Activated CD8-positive, alpha-beta memory T cell treated with anti-CD3 and anti-CD28 coated beads, Interleukin-2, amount 50 U/mL, for 1 hour (primary cell): ENCODE results near the gene KIAA1217.

Experiments
- DNase-seq: peaks from one replicate; pipeline ENCODE4 v3.0.0-alpha.2; 2020; ENCODE audit errors: extremely low read depth

The KIAA1217 gene

DNA sequence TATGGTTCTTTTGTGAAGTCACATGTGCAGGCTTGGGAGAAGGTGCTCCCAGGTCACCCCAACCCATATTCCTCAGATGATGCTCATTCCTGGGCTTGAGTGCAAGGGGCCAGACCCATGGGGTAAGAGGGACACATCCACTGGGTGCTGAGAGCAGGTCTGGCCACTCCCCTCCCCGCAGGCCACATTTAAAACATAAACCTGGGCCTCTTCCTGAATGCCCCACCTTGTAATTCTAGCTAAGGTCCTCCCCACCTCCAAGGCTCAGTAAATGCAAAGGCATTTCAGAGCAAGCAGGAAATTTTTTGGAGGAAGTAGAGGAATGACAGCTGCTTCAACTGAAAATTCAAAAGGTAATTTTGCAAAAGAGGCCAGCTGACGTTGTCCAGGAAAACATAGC, 342.2 kb downstream of the KIAA1217 start:
- DNase-seq, result no peak

GRCh38 chr10:24552346-24553016, 343.5 kb downstream of the KIAA1217 start:
- DNase-seq, result no peak

GRCh38 chr10:24553051-24553612, 344.2 kb downstream of the KIAA1217 start:
- DNase-seq, result no peak

- no peak for DNase-seq
Measured at GRCh38 chr10:24554036-24554435, 345.1 kb downstream of the KIAA1217 start.

GRCh38 chr10:24556126-24556749, 347.3 kb downstream of the KIAA1217 start:
- DNase-seq, result no peak

DNA sequence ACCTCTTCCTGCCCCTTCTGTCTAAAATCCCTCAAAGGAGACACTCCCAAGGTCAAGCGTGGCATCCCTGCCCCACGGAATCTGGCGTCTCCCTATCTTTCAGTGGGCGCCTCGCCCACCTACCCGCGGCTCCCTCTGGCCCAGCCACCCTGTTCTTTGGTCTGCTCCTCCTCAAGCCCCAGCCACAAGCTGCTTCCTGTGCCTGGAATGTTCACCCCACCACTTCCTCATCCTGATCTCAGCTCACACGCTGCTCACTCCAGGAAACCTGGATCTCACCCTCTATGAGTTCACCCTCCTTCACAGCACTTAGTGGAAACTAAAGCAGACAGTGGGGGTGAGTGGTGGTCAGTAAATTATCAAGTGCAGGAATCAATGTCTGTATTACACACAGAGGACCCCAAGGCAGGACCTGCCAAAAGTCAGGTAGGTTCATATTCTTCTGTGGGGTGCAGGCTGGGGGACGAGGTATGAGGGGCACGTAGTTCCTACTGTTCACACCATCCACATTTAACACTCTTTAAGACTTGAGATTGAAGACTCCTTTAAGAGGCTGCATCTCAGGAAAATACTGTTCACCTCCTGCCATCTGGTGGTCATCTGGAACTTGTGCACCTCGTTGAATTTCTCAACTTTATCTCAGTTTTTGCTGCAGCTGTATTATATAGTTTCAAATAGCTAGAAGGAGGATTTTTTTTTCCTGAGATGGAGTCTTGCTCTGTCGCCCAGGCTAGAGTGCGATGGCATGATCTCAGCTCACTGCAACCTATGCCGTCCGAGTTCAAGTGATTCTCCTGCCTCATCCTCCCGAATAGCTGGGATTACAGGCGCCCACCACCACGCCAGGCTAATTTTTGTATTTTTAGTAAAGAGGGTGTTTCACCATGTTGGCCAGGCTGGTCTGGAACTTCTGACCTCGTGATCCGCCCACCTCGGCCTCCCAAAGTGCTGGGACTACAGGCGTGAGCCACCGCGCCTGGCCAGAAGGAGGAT, 348.1 kb downstream of the KIAA1217 start:
- no peak for DNase-seq

DNA sequence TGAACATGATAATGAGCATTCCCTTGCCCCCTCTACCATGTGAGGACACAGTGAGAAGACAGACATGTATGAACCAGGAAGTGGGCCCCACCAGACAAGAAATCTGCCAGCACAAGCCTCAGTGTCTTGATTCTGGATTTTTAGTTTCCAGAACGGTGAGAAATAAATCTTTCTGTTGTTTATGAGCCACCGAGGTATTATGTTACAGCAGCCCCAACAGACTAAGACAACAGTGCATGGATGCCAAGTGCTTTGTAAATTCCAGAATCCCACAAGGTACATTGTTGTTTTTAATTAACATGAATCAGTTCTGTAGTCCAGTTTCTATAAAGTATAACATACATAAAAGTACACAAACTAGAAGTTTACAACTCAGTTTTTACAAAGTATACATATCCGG, 352.5 kb downstream of the KIAA1217 start:
- no peak for DNase-seq

- DNase-seq, result no peak
Measured at GRCh38 chr10:24568042-24568441, 359.1 kb downstream of the KIAA1217 start.

- no peak for DNase-seq
Measured at GRCh38 chr10:24569330-24569796, 360.4 kb downstream of the KIAA1217 start.

DNA sequence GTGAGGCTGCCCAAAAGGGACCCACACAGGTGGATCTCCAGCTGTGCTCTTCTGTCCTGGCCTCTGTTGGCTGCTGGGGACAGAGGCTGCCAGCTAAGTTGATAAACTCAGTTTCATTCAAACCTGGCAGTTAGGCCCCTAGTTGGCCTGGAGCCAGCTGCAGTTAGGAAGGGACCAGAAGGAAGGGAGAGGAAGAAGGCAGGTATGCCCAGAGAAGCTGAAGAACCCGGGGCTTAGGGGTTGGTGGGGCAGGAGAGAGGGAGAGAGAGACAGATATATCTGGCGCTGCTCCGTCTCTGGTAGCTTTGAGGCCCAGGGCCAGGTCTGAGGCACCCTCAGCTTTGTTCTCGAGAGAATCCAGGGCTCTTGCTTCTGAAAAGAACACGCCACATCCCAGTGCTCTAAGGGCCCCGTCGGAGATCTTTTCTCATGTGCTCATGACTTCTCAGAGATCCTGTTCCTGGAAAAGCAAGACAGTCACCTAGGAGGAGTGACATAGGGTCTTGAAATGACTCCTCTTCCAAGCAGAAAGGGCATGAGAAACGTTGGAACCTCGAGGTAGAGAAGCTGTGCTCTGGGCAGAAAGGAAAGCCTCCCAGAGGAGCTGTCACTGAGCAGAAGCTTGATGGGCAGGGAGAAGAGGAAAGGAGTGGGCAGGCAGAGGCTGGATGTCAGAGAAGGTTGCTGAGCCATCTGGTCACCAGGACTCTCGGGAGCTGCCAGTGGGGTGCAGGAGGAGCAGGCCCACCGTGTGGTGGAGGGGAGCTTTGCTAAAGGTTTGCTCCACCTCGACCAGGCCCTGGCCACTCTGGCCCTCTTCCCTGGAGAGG, 361.1 kb downstream of the KIAA1217 start:
- DNase-seq, result no peak

DNA sequence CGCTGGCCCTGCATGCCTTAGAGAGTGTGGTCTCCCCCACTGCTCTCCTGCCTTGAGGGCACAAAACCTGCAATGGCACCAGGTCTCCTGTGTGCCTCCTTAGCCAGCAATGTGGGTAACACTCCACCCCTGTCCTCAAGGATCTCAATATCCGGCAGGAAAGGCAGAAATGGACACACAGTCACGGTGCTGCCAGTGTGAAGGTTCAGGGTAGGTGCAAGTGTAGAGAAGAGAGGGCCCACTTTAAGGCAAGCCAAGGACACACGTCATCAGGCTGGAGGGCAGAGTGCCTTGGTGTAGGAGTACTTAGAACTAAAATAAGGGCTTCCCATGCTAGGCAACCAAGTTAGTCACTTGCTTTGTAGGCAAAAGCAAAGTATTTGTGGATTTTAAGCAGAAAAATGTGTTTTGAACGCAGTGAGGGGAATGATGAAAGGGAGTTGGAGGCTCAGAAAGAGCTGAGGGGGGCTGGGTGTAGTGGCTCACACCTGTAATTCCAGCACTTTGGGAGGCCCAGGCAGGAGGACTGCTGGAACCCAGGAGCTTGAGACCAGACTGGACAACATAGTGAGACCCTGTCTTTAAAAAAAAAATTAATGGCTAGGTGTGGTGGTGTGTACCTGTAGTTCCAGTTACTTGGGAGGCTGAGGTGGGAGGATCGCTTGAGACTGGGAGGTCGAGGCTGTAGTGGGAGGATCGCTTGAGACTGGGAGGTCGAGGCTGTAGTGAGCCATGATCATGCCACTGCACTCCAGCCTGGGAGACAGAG, 361.9 kb downstream of the KIAA1217 start:
- no peak for DNase-seq

GRCh38 chr10:24571870-24572450, 363.0 kb downstream of the KIAA1217 start:
- no peak for DNase-seq

DNA sequence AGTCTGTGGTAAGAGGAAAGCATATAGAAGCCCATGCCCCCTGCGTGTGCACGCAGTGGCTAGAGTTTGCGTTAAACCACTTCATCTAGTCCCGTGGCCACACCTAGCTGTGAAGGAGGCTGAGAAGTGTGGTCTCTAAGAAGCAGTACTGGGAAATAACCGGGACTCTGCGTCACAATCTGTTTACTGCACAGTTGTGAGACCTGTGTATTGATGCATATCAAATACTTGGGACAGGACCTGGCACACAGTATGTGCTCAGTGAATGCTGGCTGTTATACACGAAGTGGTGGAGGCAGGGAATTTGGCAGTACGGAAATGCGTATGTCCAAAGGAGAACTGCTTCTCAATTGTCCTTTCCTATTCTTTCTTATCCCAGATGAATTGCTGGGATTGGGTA, 365.2 kb downstream of the KIAA1217 start:
- no peak for DNase-seq

DNA sequence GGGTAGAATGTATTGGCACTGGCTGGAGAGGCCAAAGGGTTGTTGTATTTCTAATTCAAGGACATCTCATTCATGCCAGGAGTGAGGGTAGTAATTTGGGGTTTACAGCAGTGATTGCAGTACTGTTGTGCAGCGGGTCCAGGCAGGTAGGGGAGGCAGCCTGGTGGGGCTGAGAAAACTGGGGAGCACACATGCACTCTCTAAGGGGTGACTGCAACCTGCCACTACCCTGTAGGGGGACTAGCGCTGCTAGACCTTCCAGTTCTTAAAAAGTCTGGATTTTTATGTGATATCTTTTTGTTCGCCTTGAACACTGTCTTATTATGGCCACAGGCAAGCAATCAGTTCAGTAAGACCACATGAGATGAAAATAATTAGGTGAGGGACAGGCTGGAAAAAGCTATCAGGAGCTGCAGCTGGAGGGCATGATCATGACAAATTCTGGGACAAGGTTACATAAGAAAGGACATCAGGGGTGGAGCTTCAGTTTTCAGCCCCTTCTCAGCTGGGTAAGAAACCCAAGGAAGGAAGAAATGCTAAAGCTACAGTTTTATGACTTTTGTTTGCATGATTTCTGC, 365.7 kb downstream of the KIAA1217 start:
- DNase-seq, result no peak

GRCh38 chr10:24575481-24576002, 366.6 kb downstream of the KIAA1217 start:
- DNase-seq, result no peak

- DNase-seq, result no peak
Measured at GRCh38 chr10:24579448-24579847, 370.5 kb downstream of the KIAA1217 start.

DNA sequence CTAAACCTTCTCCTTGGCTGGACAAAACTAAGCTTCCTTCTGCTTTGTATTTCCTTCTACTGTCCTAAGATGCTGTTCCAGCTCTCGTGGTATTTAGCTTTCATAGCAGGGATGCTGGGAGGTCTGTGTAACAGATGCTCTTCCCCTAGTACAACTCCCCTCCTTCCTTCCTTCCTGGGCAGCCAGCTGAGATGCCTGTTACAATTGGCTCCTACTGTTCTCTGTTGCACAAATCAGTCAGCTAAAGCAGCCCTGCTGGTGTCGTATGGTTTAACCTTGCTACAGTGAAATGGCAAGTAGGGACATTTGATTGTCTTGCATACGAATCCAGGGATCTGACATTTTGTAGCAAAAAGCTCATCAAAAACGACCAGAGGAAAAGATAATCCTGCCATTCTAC, 371.0 kb downstream of the KIAA1217 start:
- no peak for DNase-seq

DNA sequence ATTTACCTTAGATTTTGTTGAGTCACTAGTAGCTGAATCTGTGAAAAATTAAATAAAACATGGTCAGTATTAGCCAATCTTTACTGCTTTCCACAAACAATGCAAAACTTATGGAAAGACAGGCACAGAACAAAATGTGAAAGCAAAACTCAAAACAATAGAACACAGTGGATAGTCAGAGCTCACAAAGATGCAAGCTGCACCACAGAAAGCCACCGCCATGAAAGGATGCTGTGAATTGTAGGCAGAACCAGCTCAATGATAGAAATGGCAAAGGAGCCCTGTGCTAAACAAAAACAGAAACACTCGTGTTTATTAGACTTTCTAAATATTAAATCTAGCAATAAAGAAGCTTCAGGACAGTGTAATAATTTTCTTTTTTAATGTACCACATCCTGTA, 380.3 kb downstream of the KIAA1217 start:
- DNase-seq, result no peak

GRCh38 chr10:24590697-24591457, 381.9 kb downstream of the KIAA1217 start:
- no peak for DNase-seq
